Keratinocyte (primary cell): ENCODE measurements around the gene KLHL15.

Source experiments
- EZH2 ChIP-seq: IDR thresholded peaks from one replicate; pipeline ENCODE4 v1.6.1; 2012; ENCODE audit warnings: inconsistent platforms, mild to moderate bottlenecking, low read length, moderate library complexity
- TF ChIP-seq, protein P1 (sequence below), 3 experiments: IDR thresholded peaks in 1 of 3; conservative IDR thresholded peaks in 1 of 3; optimal IDR thresholded peaks in 1 of 3; 2 replicates in 2 of 3; 3 replicates in 1 of 3; pipeline versions ENCODE3 to v1.5.1; 2011; ENCODE audit warnings: low read length in 3 of 3, mild to moderate bottlenecking in 3 of 3, moderate library complexity in 2 of 3, control low read depth in 1 of 3, inconsistent platforms in 1 of 3; ENCODE audit not compliant: insufficient read depth in 2 of 3; ENCODE audit errors: extremely low read depth in 1 of 3

DNA sequence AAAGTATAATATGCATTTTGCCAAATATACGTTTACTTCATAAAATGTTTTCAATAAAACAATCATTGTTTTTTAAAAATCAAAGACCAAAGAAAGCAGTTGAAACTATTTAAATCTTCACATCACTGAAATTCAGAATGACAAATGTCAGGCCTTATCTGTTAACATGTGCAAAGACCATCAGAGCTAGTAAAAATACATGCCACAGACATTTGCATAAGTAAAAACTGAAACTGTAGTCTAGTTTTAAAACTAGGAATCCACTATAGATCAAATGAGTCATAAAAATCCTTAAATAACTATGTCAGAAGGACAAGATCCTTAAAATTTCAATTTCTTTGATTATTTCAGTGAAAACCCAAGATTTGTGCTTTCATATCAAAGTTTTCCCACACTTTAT is 24.8 kb downstream of the KLHL15 start:
- TF ChIP-seq, protein P1, sequence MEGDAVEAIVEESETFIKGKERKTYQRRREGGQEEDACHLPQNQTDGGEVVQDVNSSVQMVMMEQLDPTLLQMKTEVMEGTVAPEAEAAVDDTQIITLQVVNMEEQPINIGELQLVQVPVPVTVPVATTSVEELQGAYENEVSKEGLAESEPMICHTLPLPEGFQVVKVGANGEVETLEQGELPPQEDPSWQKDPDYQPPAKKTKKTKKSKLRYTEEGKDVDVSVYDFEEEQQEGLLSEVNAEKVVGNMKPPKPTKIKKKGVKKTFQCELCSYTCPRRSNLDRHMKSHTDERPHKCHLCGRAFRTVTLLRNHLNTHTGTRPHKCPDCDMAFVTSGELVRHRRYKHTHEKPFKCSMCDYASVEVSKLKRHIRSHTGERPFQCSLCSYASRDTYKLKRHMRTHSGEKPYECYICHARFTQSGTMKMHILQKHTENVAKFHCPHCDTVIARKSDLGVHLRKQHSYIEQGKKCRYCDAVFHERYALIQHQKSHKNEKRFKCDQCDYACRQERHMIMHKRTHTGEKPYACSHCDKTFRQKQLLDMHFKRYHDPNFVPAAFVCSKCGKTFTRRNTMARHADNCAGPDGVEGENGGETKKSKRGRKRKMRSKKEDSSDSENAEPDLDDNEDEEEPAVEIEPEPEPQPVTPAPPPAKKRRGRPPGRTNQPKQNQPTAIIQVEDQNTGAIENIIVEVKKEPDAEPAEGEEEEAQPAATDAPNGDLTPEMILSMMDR (optimal IDR thresholded peaks at IDR 0.05 in 1 of 3, IDR thresholded peaks at IDR 0.05 in 1 of 3, conservative IDR thresholded peaks at IDR 0.05 in 1 of 3; ENCODE audit: extremely low read depth in 1 of 3, insufficient read depth in 2 of 3, low read length in 3 of 3) = no peak
- TF ChIP-seq EZH2 = no peak
